Heart right ventricle (tissue), 16 donors: ENCODE measurements around the gene ALKBH3. TPM values are rescaled to one million over a fixed set of nuclear protein-coding genes. Genes with fewer than 3 reads are reported as not detected.

ENCODE experiments used
- ATAC-seq, 8 donors: fragments of 200-7000 bp; cut with Tn5 transposase; one replicate each; pipeline ENCODE4 v1.9.1; 2020; ENCODE audit warnings: mild to moderate bottlenecking in 8 of 8, moderate library complexity in 8 of 8, moderate number of reproducible peaks in 1 of 8
- DNase-seq, 2 donors: peaks; one replicate each; pipeline ENCODE4 v3.0.0-alpha.2; 2020
- H3K27ac ChIP-seq, 10 donors: fragments of 200-600 bp; sonication (generic) in 2 of 10; one replicate each; pipeline versions ENCODE4 v1.5.0 to v1.8.0; 2020 to 2022; ENCODE audit warnings: mild to moderate bottlenecking in 3 of 10
- H3K27me3 ChIP-seq, 7 donors: fragments of 200-600 bp; one replicate each; pipeline ENCODE4 v1.8.0; 2021 to 2022; ENCODE audit warnings: mild to moderate bottlenecking in 2 of 7
- H3K36me3 ChIP-seq, 9 donors: fragments of 200-600 bp; sonication (generic) in 1 of 9; one replicate each; pipeline versions ENCODE4 v1.5.0 to v1.8.0; 2020 to 2022; ENCODE audit warnings: mild to moderate bottlenecking in 2 of 9
- H3K4me1 ChIP-seq, 9 donors: fragments of 200-600 bp; sonication (generic) in 1 of 9; one replicate each; pipeline versions ENCODE4 v1.5.0 to v1.8.0; 2020 to 2022; ENCODE audit warnings: mild to moderate bottlenecking in 4 of 9
- H3K4me3 ChIP-seq, 10 donors: fragments of 200-600 bp; sonication (generic) in 2 of 10; one replicate each; pipeline versions ENCODE4 v1.5.0 to v1.8.0; 2020 to 2022; ENCODE audit warnings: mild to moderate bottlenecking in 7 of 10, moderate library complexity in 2 of 10
- H3K9me3 ChIP-seq, 11 donors: fragments of 200-600 bp in 10 of 11; sonication (generic) in 2 of 11; one replicate each; pipeline versions ENCODE4 v1.5.0 to v1.8.0; 2013 to 2022; ENCODE audit warnings: mild to moderate bottlenecking in 2 of 11, control low read depth in 1 of 11, moderate library complexity in 1 of 11
- WGBS, 2 donors: extraction: QIAGEN DNeasy Blood & Tissue Kit; methylation state at CpG; one replicate each; pipeline ENCODE4 v1.1.7; 2013; ENCODE audit warnings: inconsistent platforms in 1 of 2; 5-methylcytosine and 5-hydroxymethylcytosine counted together
- intact Hi-C, 10 donors: fragments of 100-400 bp; cut with DNase I; formaldehyde crosslinking; loops; one replicate each; pipeline versions ENCODE4 v1.11.1 to v1.14.2; 2022
- polyA plus RNA-seq, 2 donors: library from polyadenylated mRNA; stranded (reverse); fragments of 200-250 nt; gene quantifications; one replicate each; pipeline ENCODE4 v1.2.3, GENCODE V29; 2013
- total RNA-seq, 10 donors: library from RNA; stranded (reverse); fragmentation: NEBNext Ultra II Directional in 3 of 10; extraction: Animal tissue kit (Norgen Biotek cat#: 25700) in 3 of 10; gene quantifications; one replicate each; pipeline versions ENCODE4 v1.2.1 to v1.2.4, GENCODE V29; 2021 to 2023
- TF ChIP-seq, protein P1 (sequence below), 9 donors: fragments of 200-600 bp; sonication (generic) in 2 of 9; IDR thresholded peaks; one replicate each; pipeline versions ENCODE4 v1.5.0 to v1.8.0; 2021 to 2022; ENCODE audit warnings: antibody characterized with exemption in 9 of 9, mild to moderate bottlenecking in 5 of 9, moderate library complexity in 1 of 9
- donor health status: Arrhythmogenic right ventricular cardiomyopathy.
- donor health status: ischemic (EF 13 %, LVEDD 7.1; RV severe dilation, severe dysfunction).
- donor health status: healthy with polysubstance abuse.
- donor health status: DM: no; HTN: yes; CAD: no.
- donor health status: DM: no; HTN: no; CAD: no.
- donor health status: ischemic (EF 25% LVEDD 6.9; RV normal size, moderate dysfunction).
- donor health status: ischemic (EF 25% LVEDD 5.7; RV mildly dilated, moderate dysfunction).
- donor health status: healthy.
- donor health status: DM: yes; HTN: yes; CAD: no.
- donor health status: Ischemic cardiomyopathy.
- donor health status: ischemic (EF 35%, LVEDD 5.7; RV mildly dilated, moderate dysfunction).
- donor health status: nonischemic (EF 11% LVEDD 7.7; RV severe dilation, severe dysfunction).
- donor health status: DM: yes; HTN: yes; CAD: no.
- donor health status: PGD.
- donor health status: ischemic (EF 29% LVEDD 5.4; RV normal size, mild dysfunction).
- donor health status: nonischemic (EF 23%, LVEDD 6.1; RV moderate dilation, normal function).

Gene ALKBH3
- total and polyA plus RNA-seq, 12 donors: 9.2 to 20.5 (median 18.4) TPM

DNA sequence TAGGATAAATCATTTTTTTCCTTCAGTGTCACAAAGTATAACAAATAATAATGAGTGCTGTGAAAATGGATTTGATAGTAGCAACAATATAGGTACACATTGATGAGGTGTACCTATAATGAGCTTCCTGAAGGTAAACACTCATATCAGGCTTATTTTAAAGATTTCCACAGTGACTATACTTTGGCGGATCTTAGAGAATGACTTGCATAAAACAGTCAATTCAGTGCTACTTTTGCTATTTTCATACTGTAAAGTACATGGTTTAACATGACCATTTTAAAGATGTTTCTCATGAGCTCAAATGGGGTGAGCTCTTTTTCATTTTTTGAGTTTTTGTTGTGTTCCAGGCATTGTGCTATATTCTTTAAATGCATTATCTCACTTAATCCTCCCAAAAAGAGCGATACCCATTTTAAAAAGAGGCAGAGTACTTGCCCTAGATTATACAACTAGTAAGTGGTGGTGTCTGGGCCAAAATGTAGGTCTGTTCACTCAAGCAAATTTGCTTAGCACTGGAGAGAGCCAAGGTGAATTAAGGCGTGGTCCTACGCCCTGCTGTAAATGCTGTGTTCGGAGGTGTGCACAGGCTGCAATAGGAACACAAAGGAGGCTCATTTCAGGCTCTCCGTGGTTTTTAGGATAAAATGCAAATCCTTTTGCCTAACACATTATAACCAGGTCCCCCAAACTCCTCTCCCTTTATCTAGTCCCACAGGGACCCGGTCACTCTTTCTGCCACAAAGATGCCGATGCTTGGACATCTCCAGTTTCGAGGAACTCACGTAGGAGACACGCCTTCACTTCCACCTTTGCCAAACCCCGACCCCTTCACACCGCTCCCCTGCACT, 617 bp upstream of the ALKBH3 start:
- WGBS, 2 donors: 49 to 50% methylated on average over 13 of the region's 13 CpGs
- Histone ChIP-seq H3K27me3 (peaks cover 0 to 42% (median 20%) of the 10 kb centered on the region in 7 donors), H3K4me1 (peaks cover 6 to 21% (median 16%) of the 10 kb centered on the region in 9 donors), H3K36me3 (peaks cover 0 to 29% (median 16%) of the 10 kb centered on the region in 9 donors), H3K27ac (peak overlapping the region in 9 of 10 donors; percentile 6 to 90 (median 71)), H3K4me3 (peak overlapping the region; percentile 74 to 97 (median 82)), H3K9me3 (no peaks in the 10 kb centered on the region)
- peak in 3 of 8 donors; percentile 3 to 15 (median 6) for ATAC-seq
- TF ChIP-seq, protein P1, sequence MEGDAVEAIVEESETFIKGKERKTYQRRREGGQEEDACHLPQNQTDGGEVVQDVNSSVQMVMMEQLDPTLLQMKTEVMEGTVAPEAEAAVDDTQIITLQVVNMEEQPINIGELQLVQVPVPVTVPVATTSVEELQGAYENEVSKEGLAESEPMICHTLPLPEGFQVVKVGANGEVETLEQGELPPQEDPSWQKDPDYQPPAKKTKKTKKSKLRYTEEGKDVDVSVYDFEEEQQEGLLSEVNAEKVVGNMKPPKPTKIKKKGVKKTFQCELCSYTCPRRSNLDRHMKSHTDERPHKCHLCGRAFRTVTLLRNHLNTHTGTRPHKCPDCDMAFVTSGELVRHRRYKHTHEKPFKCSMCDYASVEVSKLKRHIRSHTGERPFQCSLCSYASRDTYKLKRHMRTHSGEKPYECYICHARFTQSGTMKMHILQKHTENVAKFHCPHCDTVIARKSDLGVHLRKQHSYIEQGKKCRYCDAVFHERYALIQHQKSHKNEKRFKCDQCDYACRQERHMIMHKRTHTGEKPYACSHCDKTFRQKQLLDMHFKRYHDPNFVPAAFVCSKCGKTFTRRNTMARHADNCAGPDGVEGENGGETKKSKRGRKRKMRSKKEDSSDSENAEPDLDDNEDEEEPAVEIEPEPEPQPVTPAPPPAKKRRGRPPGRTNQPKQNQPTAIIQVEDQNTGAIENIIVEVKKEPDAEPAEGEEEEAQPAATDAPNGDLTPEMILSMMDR (IDR thresholded peaks at IDR 0.05): no peak
- DNase-seq: no peak
- intact Hi-C loops: no loop called here

DNA sequence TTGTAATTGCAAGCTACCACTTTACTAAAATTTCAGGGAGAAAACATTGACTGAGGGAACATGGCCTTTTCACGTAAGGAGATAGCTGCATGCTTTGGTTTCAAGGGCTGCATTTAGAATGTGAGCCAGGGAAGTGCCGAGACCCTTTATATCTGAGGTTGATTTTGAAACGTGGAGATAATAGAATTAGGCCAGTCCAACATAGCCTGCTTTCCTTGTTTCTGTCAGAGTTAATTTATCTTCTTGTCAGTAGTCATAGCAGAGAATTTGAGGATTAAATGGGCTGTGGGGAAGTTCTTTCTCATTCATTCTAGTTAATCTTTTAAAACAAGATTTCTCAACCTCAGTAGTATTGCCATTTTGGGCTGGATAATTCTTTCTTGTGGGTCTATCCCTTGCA, 12.2 kb downstream of the ALKBH3 start:
- no peaks in the 10 kb centered on the region for H3K27me3 ChIP-seq
- DNase-seq (no peak), ATAC-seq (no peak)
- peak overlapping the region in 1 of 10 donors; percentile 4 for H3K27ac ChIP-seq
- no peaks in the 10 kb centered on the region for H3K9me3 ChIP-seq
- peaks cover 3 to 100% (median 49%) of the 10 kb centered on the region in 9 donors for H3K36me3 ChIP-seq
- TF ChIP-seq, protein P1 (IDR thresholded peaks at IDR 0.05): no peak
- 32 to 48% methylated on average over 3 of the region's 3 CpGs for WGBS, 2 donors
- intact Hi-C loops: loop anchor here in 4 of 10 donors (5.0 kb wide), 2 partner anchors 49 to 94 kb away; partner anchors contain the start of gene C11orf96 (in 4 of the 4)
- H3K4me3 ChIP-seq: no peak overlapping the region
- no peaks in the 10 kb centered on the region for H3K4me1 ChIP-seq

DNA sequence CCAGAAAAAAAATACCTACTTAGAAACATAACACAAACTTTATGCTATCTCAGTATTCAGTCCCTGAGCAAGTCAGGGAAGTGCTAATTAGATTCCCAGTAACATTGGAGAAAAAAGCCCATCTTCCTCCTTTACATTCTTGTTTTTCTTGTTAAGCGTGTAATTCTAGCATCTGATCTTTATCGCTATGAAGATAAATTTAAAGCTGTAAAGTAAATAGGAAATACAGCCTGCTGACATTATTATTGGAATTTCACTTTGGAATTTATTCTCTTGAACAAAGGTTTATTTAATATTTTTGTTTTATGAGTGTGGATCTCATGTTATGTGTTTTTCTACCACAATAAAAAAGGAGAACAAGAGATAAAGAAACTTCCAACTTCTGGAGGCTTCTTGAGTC, 13.9 kb downstream of the ALKBH3 start:
- intact Hi-C loops: loop anchor here in 4 of 10 donors (5.0 kb wide), 2 partner anchors 48 to 93 kb away; partner anchors contain the start of gene C11orf96 (in 4 of the 4)
- TF ChIP-seq, protein P1 (IDR thresholded peaks at IDR 0.05): no peak
- Histone ChIP-seq H3K27me3 (no peaks in the 10 kb centered on the region), H3K27ac (no peak overlapping the region), H3K9me3 (no peaks in the 10 kb centered on the region), H3K4me3 (no peak overlapping the region), H3K36me3 (peaks cover 3 to 100% (median 61%) of the 10 kb centered on the region in 9 donors), H3K4me1 (no peaks in the 10 kb centered on the region)
- WGBS, 2 donors: 62 to 85% methylated on average over 2 of the region's 2 CpGs
- ATAC-seq: no peak
- DNase-seq: no peak

DNA sequence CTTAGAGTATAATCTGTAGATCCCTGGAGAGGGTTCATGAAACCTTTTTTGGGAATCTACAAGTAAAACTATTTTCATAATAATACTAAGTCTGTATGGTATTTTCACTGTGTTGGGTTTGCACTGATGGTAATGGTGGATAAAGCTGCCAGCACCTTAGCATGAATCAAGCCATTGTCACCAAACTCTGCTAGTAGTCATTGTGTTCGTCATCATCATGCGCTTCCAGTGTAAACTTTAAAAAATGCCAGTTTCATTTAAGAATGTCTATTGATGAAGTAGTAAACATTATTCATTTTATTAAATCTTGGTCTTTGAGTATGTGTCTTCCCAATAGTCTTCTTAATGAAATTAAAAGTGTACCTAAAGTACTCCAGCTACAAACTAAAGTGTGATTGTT, 15.0 kb downstream of the ALKBH3 start:
- no peak overlapping the region for H3K27ac ChIP-seq
- no peak for DNase-seq
- no peaks in the 10 kb centered on the region for H3K27me3 ChIP-seq
- no peaks in the 10 kb centered on the region for H3K9me3 ChIP-seq
- intact Hi-C loops: loop anchor here in 1 of 10 donors (5.0 kb wide), 1 partner anchor 37 kb away; no protein-coding TSS in a partner anchor
- TF ChIP-seq, protein P1 (IDR thresholded peaks at IDR 0.05): no peak
- H3K4me1 ChIP-seq: no peaks in the 10 kb centered on the region
- ATAC-seq: no peak
- no peak overlapping the region for H3K4me3 ChIP-seq
- WGBS, 2 donors: 94 to 100% methylated on average over 2 of the region's 2 CpGs
- peaks cover 3 to 99% (median 57%) of the 10 kb centered on the region in 9 donors for H3K36me3 ChIP-seq
